GM12878 (cell line): ENCODE results near the gene PHOSPHO1. TPM values are rescaled to one million over a fixed set of nuclear protein-coding genes. Genes with fewer than 3 reads are reported as not detected.

Source experiments
- ATAC-seq: fragments of 200-7000 bp; cut with Tn5 transposase; 3 replicates; pipeline ENCODE4 v1.9.1; 2020; ENCODE audit warnings: mild to moderate bottlenecking, moderate library complexity
- BruUV-seq: library from RNA; stranded (reverse); fragments of 400-500 nt; replicated peaks from 2 replicates; lab custom pipeline; 2021; lab: Mats Ljungman, UMichigan
- CTCF ChIA-PET: fragments of 300-600 bp; sonication (Branson Sonifier 250); formaldehyde crosslinking; extraction: SDS; loops from one replicate; lab custom pipeline; 2021; ENCODE audit warnings: inconsistent platforms; lab: Yijun Ruan, JAX
- POLR2A ChIA-PET: fragments of 350-600 bp; formaldehyde crosslinking; extraction: SDS; loops from one replicate; lab custom pipeline; 2021; ENCODE audit warnings: inconsistent platforms; lab: Charles Lee
- RAD21 ChIA-PET: fragments of 300-600 bp; sonication (Branson Sonifier 250); formaldehyde crosslinking; loops from one replicate; lab custom pipeline; 2023; ENCODE audit warnings: antibody characterized with exemption; ENCODE audit not compliant: unreplicated experiment; lab: Charles Lee
- SMC1A ChIA-PET: fragments of 300-600 bp; sonication (Branson Sonifier 250); formaldehyde crosslinking; loops from one replicate; lab custom pipeline; 2023; ENCODE audit not compliant: unreplicated experiment, uncharacterized antibody; lab: Charles Lee
- DNase-seq: peaks from one replicate; pipeline ENCODE4 v3.0.0-alpha.2; 2011; ENCODE audit warnings: low read depth, low spot score
- FAIRE-seq: peaks from 3 replicates; lab custom pipeline; 2011; peaks lifted over from hg19 to GRCh38; lab: Jason Lieb, UNC
- H2AFZ ChIP-seq: 2 replicates; pipeline ENCODE4 v1.6.0; 2011; ENCODE audit warnings: low read depth, low read length, control low read depth; ENCODE audit not compliant: control insufficient read depth
- H3K27ac ChIP-seq: 2 replicates; pipeline ENCODE4 v1.5.1; 2011; ENCODE audit warnings: control low read depth; ENCODE audit not compliant: control insufficient read depth, insufficient read depth
- H3K27me3 ChIP-seq, 2 experiments: replicated peaks in 1 of 2; 2 replicates each; pipeline versions ENCODE4 v1.6.0 to v1.6.1; 2011; ENCODE audit warnings: low read length in 1 of 2; ENCODE audit not compliant: control insufficient read depth in 2 of 2, insufficient read depth in 2 of 2
- H3K36me3 ChIP-seq, 2 experiments: 2 replicates each; pipeline ENCODE4 v1.5.1; 2011; ENCODE audit warnings: low read length in 1 of 2; ENCODE audit not compliant: control insufficient read depth in 2 of 2, insufficient read depth in 2 of 2
- H3K4me1 ChIP-seq: 2 replicates; pipeline ENCODE4 v1.6.1; 2011; ENCODE audit warnings: mild to moderate bottlenecking, low read length, moderate library complexity, mixed read lengths; ENCODE audit not compliant: control insufficient read depth, insufficient read depth
- H3K4me2 ChIP-seq: 2 replicates; pipeline ENCODE4 v1.6.0; 2011; ENCODE audit warnings: control low read depth; ENCODE audit not compliant: control insufficient read depth, insufficient read depth
- H3K4me3 ChIP-seq: fragments of 200-600 bp; sonication (generic); 2 replicates; pipeline ENCODE4 v1.5.1; 2016
- H3K79me2 ChIP-seq: 2 replicates; pipeline ENCODE4 v1.6.0; 2011; ENCODE audit warnings: low read length; ENCODE audit not compliant: control insufficient read depth, insufficient read depth
- H3K9ac ChIP-seq: 2 replicates; pipeline ENCODE4 v1.8.0; 2011; ENCODE audit warnings: low read length, control low read depth, mixed read lengths; ENCODE audit not compliant: control insufficient read depth, insufficient read depth
- H3K9me3 ChIP-seq: replicated peaks from 3 replicates; pipeline ENCODE4 v1.5.1; 2011; ENCODE audit warnings: mild to moderate bottlenecking, low read length; ENCODE audit not compliant: control insufficient read depth, insufficient read depth
- H4K20me1 ChIP-seq: 2 replicates; pipeline ENCODE4 v1.6.0; 2011; ENCODE audit not compliant: control insufficient read depth, insufficient read depth
- ATF7 ChIP-seq: fragments of 450-650 bp; IDR thresholded peaks from 2 replicates; pipeline ENCODE4 v1.6.1; 2016; ENCODE audit warnings: low read depth, mild to moderate bottlenecking
- BMI1 ChIP-seq: fragments of 450-650 bp; IDR thresholded peaks from 2 replicates; pipeline ENCODE4 v1.6.1; 2016; ENCODE audit warnings: mild to moderate bottlenecking, moderate library complexity, borderline replicate concordance
- CBFB ChIP-seq: IDR thresholded peaks from 2 replicates; pipeline ENCODE4 v1.6.1; 2016; ENCODE audit warnings: antibody characterized with exemption, low read depth
- CHD1 ChIP-seq: IDR thresholded peaks from 2 replicates; pipeline ENCODE4 v1.6.1; 2012; ENCODE audit warnings: low read depth, low read length, improper control_type of control experiment
- FOXK2 ChIP-seq: fragments of 450-650 bp; IDR thresholded peaks from 2 replicates; pipeline ENCODE4 v1.6.1; 2017; ENCODE audit warnings: mild to moderate bottlenecking, moderate library complexity
- HDAC2 ChIP-seq: fragments of 200-600 bp; sonication (generic); IDR thresholded peaks from 2 replicates; pipeline ENCODE4 v1.6.1; 2017
- IKZF2 ChIP-seq, 2 experiments: fragments of 450-650 bp; IDR thresholded peaks; 2 replicates each; pipeline ENCODE4 v1.6.1; 2017; ENCODE audit warnings: mild to moderate bottlenecking in 2 of 2, moderate library complexity in 2 of 2
- JUNB ChIP-seq: IDR thresholded peaks from 2 replicates; pipeline ENCODE4 v1.6.1; 2016; ENCODE audit warnings: antibody characterized with exemption, mild to moderate bottlenecking
- MEF2B ChIP-seq: fragments of 450-650 bp; IDR thresholded peaks from 2 replicates; pipeline ENCODE4 v1.6.1; 2018; ENCODE audit warnings: mild to moderate bottlenecking, moderate library complexity; ENCODE audit not compliant: partially characterized antibody, poor library complexity, severe bottlenecking
- MTA2 ChIP-seq: fragments of 450-650 bp; IDR thresholded peaks from 2 replicates; pipeline ENCODE4 v1.6.1; 2016; ENCODE audit warnings: low read depth, mild to moderate bottlenecking, moderate library complexity
- PAX5 ChIP-seq: IDR thresholded peaks from 2 replicates; pipeline ENCODE4 v1.6.1; 2011; ENCODE audit warnings: low read depth, low read length, borderline replicate concordance
- PAX8 ChIP-seq: fragments of 450-650 bp; IDR thresholded peaks from 2 replicates; pipeline ENCODE4 v1.6.1; 2017; ENCODE audit warnings: mild to moderate bottlenecking, moderate library complexity
- SKIL ChIP-seq: fragments of 450-650 bp; IDR thresholded peaks from 2 replicates; pipeline ENCODE4 v1.6.1; 2017; ENCODE audit warnings: mild to moderate bottlenecking, low read depth, inconsistent platforms; ENCODE audit not compliant: poor library complexity, severe bottlenecking
- SMAD5 ChIP-seq: IDR thresholded peaks from 2 replicates; pipeline ENCODE4 v1.6.1; 2016; ENCODE audit warnings: antibody characterized with exemption, low read depth
- SP1 ChIP-seq: IDR thresholded peaks from one replicate; pipeline ENCODE4 v1.6.1; 2011; ENCODE audit warnings: low read depth, low read length
- SREBF1 ChIP-seq: IDR thresholded peaks from 2 replicates; pipeline ENCODE4 v1.6.1; 2012; ENCODE audit warnings: mild to moderate bottlenecking, low read length
- YY1 ChIP-seq: IDR thresholded peaks from 2 replicates; pipeline ENCODE4 v1.6.1; 2011; ENCODE audit warnings: low read depth, mild to moderate bottlenecking, low read length
- ZBTB11 ChIP-seq: fragments of 450-650 bp; formaldehyde crosslinking; IDR thresholded peaks from 2 replicates; pipeline ENCODE4 v1.5.0; 2022; ENCODE audit warnings: mild to moderate bottlenecking, missing genetic modification characterization
- ZNF207 ChIP-seq: fragments of 450-650 bp; IDR thresholded peaks from 2 replicates; pipeline ENCODE4 v1.6.1; 2014; ENCODE audit warnings: antibody characterized with exemption, mild to moderate bottlenecking, borderline replicate concordance
- ZZZ3 ChIP-seq: IDR thresholded peaks from 2 replicates; pipeline ENCODE4 v1.6.1; 2011; ENCODE audit warnings: low read depth; ENCODE audit not compliant: control insufficient read depth, insufficient read length
- WGBS: methylation state at CpG from one replicate; pipeline ENCODE4 v1.1.6; 2016; ENCODE audit warnings: low lambda C conversion rate; ENCODE audit not compliant: insufficient replicate concordance, insufficient coverage; ENCODE audit errors: missing lambda C conversion rate; 5-methylcytosine and 5-hydroxymethylcytosine counted together
- in situ Hi-C: fragments of 300-500 bp; cut with MboI; formaldehyde crosslinking; loops from 9 replicates; pipeline ENCODE4 v1.14.3; 2018; ENCODE audit warnings: mixed read lengths
- intact Hi-C: fragments of 100-400 bp; cut with micrococcal nuclease; formaldehyde crosslinking; loops from one replicate; pipeline ENCODE4 v1.14.2; 2022; ENCODE audit not compliant: unreplicated experiment
- polyA plus RNA-seq, 11 experiments: library from polyadenylated mRNA; depleted of rRNA in 4 of 11; unstranded in 6 of 11; stranded (reverse) in 5 of 11; fragments of >200 nt; fragmentation: Nextera tagmentation in 4 of 11; fragmentation: Illumina TruSeq in 1 of 11; extraction: Ambion mirVana in 4 of 11; extraction: Trizol in 1 of 11; gene quantifications; 1 replicate in 1 of 11; 2 replicates in 10 of 11; pipeline versions ENCODE4 v1.2.1 to v1.2.3, GENCODE V29; 2011 to 2016; ENCODE audit warnings: inconsistent platforms in 2 of 11, missing spikeins in 2 of 11, low read depth in 1 of 11
- total RNA-seq, 4 experiments: library from RNA; depleted of rRNA in 3 of 4; stranded (reverse); fragments of >200 nt in 3 of 4; fragmentation: Illumina TruSeq in 1 of 4; extraction: Trizol in 1 of 4; gene quantifications; 2 replicates each; pipeline versions ENCODE4 v1.2.1 to v1.2.3, GENCODE V29; 2013 to 2021

PHOSPHO1 gene
- total and polyA plus RNA-seq, 10 of the 15 experiments (the other 5 are each of a cell fraction or from before 2014, with no cell fraction given): 0.03 to 1.5 (median 0.16) TPM; not detected in 2

- peaks cover 28% of the 10 kb centered on the region for H3K4me1 ChIP-seq
- in situ Hi-C loops (no loop called here), intact Hi-C loops (loop anchor here (1.0 to 10.0 kb wide), 2 partner anchors 17 to 299 kb away; partner anchors contain the start of genes ABI3, ATP5MC1 and GNGT2)
- peak overlapping the region; percentile 67 for H3K4me3 ChIP-seq
- no peaks in the 10 kb centered on the region for H3K79me2 ChIP-seq
- ChIA-PET POLR2A (interaction anchor here (0.6 to 16.8 kb wide), 10 partner anchors 8 to 910 kb away, joined by 3 to 537 read pairs (median 4); partner anchors contain the start of genes ABI3 and GNGT2), CTCF (interaction anchor here (0.7 to 7.7 kb wide), 6 partner anchors 14 to 166 kb away, joined by 4 to 127 read pairs (median 18); partner anchors contain the start of genes ABI3, GNGT2 and PHOSPHO1), SMC1A (interaction anchor here (1.1 to 12.1 kb wide), 4 partner anchors 10 to 33 kb away, joined by 5 to 354 read pairs (median 18); partner anchors contain the start of genes ABI3 and GNGT2), RAD21 (interaction anchor here (0.5 to 12.9 kb wide), 13 partner anchors 9 to 570 kb away, joined by 3 to 355 read pairs (median 5); partner anchors contain the start of genes ABI3, FAM117A and GNGT2)
- no peaks in the 10 kb centered on the region for H3K9me3 ChIP-seq
- peak overlapping the region; percentile 98 for H3K27ac ChIP-seq
- H3K36me3 ChIP-seq: no peaks in the 10 kb centered on the region
- H3K9ac ChIP-seq: peak overlapping the region; percentile 90
- FAIRE-seq: peak; percentile 79
- peak overlapping the region; percentile 96 for H3K4me2 ChIP-seq
- DNase-seq: peak; percentile 98
- WGBS: 1% methylated on average over 21 of the region's 21 CpGs
- BruUV-seq: no TSS peak
- no peaks in the 10 kb centered on the region for H4K20me1 ChIP-seq
- ATAC-seq: peak; percentile 55
- no peaks in the 10 kb centered on the region for H3K27me3 ChIP-seq
- peak overlapping the region; percentile 54 for H2AFZ ChIP-seq
- TF ChIP-seq HDAC2: no peak
- TF ChIP-seq BMI1: peak; percentile 31
- peak; percentile 67; the same call in 1 of the 2 replicates for TF ChIP-seq CBFB
- peak; percentile 21; the same call in 1 of the 2 replicates for TF ChIP-seq CHD1
- peak; percentile 1 for TF ChIP-seq SP1
- TF ChIP-seq ZZZ3: no peak
- no peak; the same call in 1 of the 2 replicates for TF ChIP-seq SMAD5
- TF ChIP-seq IKZF2 (IDR thresholded peaks at IDR 0.05): peak; percentile 97
- peak; percentile 89 for TF ChIP-seq MTA2
- no peak for TF ChIP-seq YY1
- TF ChIP-seq FOXK2: no peak
- TF ChIP-seq SKIL: peak; percentile 66
- TF ChIP-seq SREBF1: no peak
- TF ChIP-seq PAX5: peak; percentile 99
- TF ChIP-seq ATF7: peak; percentile 64
- TF ChIP-seq MEF2B: peak; percentile 83
- TF ChIP-seq PAX8: peak; percentile 92
- TF ChIP-seq ZNF207: no peak
- peak; percentile 85 for TF ChIP-seq JUNB
- TF ChIP-seq ZBTB11: no peak
Measured at GRCh38 chr17:49193513-49194296, 36.9 kb downstream of the PHOSPHO1 start.
